ENCODE measurements around the gene EFNA4. TPM values are rescaled to one million over a fixed set of nuclear protein-coding genes. Genes with fewer than 3 reads are reported as not detected.
A peak's percentile ranks its signal among the peaks of the same experiment; 100 is the strongest.

EFNA4 gene
- total and polyA plus RNA-seq, 9 of the 15 experiments (the other 6 are each of a cell fraction or from before 2014, with no cell fraction given) = 0.68 to 7.4 (median 6.1) TPM

DNA sequence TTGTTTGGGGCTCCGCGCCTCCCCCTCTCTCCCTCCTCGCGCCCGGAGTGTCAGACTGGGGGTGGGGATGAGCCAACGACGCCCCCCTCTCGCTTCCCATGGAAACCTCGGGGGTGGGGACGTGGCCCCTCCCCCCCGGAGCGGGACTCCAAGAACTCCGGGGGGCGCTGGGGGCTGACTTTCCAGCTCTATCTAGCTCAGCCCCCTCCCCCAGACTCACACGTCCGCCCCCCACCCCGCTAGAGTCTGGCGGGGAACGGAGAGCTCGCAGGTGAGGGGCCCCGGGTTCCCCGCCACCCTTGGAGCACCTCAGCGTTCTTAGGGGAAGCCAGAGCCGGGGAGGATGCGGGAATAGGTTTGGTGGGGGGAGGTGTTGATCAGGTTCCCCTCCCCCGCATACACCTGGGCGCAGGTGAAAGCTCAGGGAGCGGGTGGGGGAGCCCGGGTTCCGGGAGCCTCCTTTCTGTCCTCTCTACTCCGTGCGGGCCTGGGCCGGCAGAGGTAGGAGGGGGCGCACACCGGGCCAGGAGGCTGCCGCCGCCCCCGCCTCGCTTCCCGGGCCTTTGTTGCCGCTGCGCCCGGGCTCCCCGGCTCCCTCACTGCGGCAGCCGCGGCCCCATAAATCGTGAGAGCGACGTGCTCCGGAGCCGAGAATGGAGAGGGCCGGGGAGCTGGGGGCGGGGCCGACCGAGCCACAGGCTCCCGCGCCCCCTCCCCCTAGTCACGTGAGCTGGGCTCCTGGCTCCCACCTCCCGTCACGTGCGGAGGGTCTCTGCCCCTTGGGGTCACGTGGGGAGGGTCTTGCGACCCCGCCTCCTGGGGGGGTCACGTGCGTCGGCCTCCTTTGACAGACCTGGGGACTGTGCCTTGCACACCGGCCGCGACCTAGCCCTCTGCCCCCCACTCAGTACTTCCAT is 17.0 kb downstream of the EFNA4 start:
- POLR2A ChIA-PET = interaction anchor here (0.6 to 1.0 kb wide), 3 partner anchors 16 to 107 kb away, joined by 3 read pairs; no protein-coding TSS in a partner anchor
- peak; percentile 5 for ATAC-seq
- in situ Hi-C loops (cut with MboI) (no loop called here), intact Hi-C loops (cut with micrococcal nuclease) (loop anchor here (5.0 kb wide), 2 partner anchors 33 to 118 kb away; partner anchors contain the start of gene PYGO2)
- Histone ChIP-seq H3K27ac (ENCODE audit: extremely low read depth, low read depth, low read length) (no peak overlapping the region), H3K4me1 (replicated peaks in 1 of 2; ENCODE audit: control insufficient read depth in 2 of 2, insufficient read depth in 2 of 2, low read length in 2 of 2) (peaks cover 43 to 81% of the 10 kb centered on the region in 2 experiments), H3K36me3 (ENCODE audit: control insufficient read depth, insufficient read depth, low read length) (no peaks in the 10 kb centered on the region), H3K4me2 (ENCODE audit: insufficient read depth, low read length) (peak overlapping the region; percentile 66), H3K27me3 (ENCODE audit: control insufficient read depth in 2 of 2, insufficient read depth in 2 of 2, low read length in 2 of 2) (peaks cover 3 to 8% of the 10 kb centered on the region in 2 experiments; a peak in 2 of 5 replicates), H2AFZ (ENCODE audit: low read depth, low read length) (no peak overlapping the region), H3K9ac (ENCODE audit: insufficient read depth in 1 of 2, low read depth in 2 of 2, low read length in 2 of 2) (peak overlapping the region; percentile 8 to 88), H4K20me1 (replicated peaks; ENCODE audit: control insufficient read depth, insufficient read depth, low read length) (peaks cover 26% of the 10 kb centered on the region), H3K79me2 (ENCODE audit: control insufficient read depth, insufficient read depth, low read length) (peaks cover 5% of the 10 kb centered on the region; the same call in 2 of the 3 replicates), H3K9me3 (replicated peaks; ENCODE audit: control insufficient read depth, insufficient read depth, low read depth, low read length) (no peaks in the 10 kb centered on the region), H3K9me1 (ENCODE audit: control insufficient read depth, insufficient read depth, low read length) (peaks cover 6% of the 10 kb centered on the region), H3K4me3 (peak overlapping the region; percentile 51)
- peak; percentile 63 to 72 (median 68) for DNase-seq (ENCODE audit: extremely low read depth in 1 of 4, low spot score in 3 of 4)
- BruUV-seq (replicated peaks) = no TSS peak
- CTCF ChIA-PET (ENCODE audit: low intra/inter-chr PET ratio) = interaction anchor here (0.9 to 9.0 kb wide), 2 partner anchors 18 to 77 kb away, joined by 3 to 153 read pairs; partner anchors contain the start of gene EFNA4
- 8% methylated on average over 24 of the region's 71 CpGs for WGBS (ENCODE audit: insufficient coverage, low coverage, missing lambda C conversion rate)
- FAIRE-seq = no peak
- no peak for TF ChIP-seq ZHX1 (conservative IDR thresholded peaks at IDR 0.05; ENCODE audit: low read length)
- peak; percentile 86 for TF ChIP-seq TOE1 (IDR thresholded peaks at IDR 0.05; ENCODE audit: borderline replicate concordance)
- no peak for TF ChIP-seq TOE1 (CRISPR knock-in tag; IDR thresholded peaks at IDR 0.05; ENCODE audit: borderline replicate concordance, low read depth)
- TF ChIP-seq, protein P1, sequence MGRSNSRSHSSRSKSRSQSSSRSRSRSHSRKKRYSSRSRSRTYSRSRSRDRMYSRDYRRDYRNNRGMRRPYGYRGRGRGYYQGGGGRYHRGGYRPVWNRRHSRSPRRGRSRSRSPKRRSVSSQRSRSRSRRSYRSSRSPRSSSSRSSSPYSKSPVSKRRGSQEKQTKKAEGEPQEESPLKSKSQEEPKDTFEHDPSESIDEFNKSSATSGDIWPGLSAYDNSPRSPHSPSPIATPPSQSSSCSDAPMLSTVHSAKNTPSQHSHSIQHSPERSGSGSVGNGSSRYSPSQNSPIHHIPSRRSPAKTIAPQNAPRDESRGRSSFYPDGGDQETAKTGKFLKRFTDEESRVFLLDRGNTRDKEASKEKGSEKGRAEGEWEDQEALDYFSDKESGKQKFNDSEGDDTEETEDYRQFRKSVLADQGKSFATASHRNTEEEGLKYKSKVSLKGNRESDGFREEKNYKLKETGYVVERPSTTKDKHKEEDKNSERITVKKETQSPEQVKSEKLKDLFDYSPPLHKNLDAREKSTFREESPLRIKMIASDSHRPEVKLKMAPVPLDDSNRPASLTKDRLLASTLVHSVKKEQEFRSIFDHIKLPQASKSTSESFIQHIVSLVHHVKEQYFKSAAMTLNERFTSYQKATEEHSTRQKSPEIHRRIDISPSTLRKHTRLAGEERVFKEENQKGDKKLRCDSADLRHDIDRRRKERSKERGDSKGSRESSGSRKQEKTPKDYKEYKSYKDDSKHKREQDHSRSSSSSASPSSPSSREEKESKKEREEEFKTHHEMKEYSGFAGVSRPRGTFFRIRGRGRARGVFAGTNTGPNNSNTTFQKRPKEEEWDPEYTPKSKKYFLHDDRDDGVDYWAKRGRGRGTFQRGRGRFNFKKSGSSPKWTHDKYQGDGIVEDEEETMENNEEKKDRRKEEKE (IDR thresholded peaks at IDR 0.05; ENCODE audit: borderline replicate concordance in 1 of 2, control insufficient read depth in 1 of 2, low read depth in 2 of 2, low read length in 1 of 2) = no peak
- TF ChIP-seq DMBX1 (CRISPR knock-in tag; IDR thresholded peaks at IDR 0.05; ENCODE audit: borderline replicate concordance) = no peak
- peak; percentile 40 to 47; a peak in 2 of 4 replicates for TF ChIP-seq NRF1 (conservative IDR thresholded peaks at IDR 0.05 in 1 of 2, IDR thresholded peaks at IDR 0.05 in 1 of 2)
- TF ChIP-seq, protein P2, sequence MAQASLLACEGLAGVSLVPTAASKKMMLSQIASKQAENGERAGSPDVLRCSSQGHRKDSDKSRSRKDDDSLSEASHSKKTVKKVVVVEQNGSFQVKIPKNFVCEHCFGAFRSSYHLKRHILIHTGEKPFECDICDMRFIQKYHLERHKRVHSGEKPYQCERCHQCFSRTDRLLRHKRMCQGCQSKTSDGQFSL (CRISPR knock-in tag; IDR thresholded peaks at IDR 0.05) = no peak
- TF ChIP-seq, protein P2 (tag; IDR thresholded peaks at IDR 0.05) = no peak
- TF ChIP-seq TCF7 (IDR thresholded peaks at IDR 0.05; ENCODE audit: borderline replicate concordance) = no peak
- TF ChIP-seq, protein P3, sequence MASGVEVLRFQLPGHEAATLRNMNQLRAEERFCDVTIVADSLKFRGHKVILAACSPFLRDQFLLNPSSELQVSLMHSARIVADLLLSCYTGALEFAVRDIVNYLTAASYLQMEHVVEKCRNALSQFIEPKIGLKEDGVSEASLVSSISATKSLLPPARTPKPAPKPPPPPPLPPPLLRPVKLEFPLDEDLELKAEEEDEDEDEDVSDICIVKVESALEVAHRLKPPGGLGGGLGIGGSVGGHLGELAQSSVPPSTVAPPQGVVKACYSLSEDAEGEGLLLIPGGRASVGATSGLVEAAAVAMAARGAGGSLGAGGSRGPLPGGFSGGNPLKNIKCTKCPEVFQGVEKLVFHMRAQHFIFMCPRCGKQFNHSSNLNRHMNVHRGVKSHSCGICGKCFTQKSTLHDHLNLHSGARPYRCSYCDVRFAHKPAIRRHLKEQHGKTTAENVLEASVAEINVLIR (CRISPR knock-in tag; IDR thresholded peaks at IDR 0.05) = no peak
- TF ChIP-seq PTRF (tag; IDR thresholded peaks at IDR 0.05) = no peak

All from K562 (cell line).